KBM-7 (cell line): ENCODE measurements around the gene UTP15.

ENCODE experiments used
- DNase-seq: peaks from one replicate; pipeline ENCODE4 v3.0.0-alpha.2; 2015
- in situ Hi-C: fragments of 300-500 bp; cut with MboI; formaldehyde crosslinking; loops from 2 replicates; pipeline ENCODE4 v1.14.3; 2020; ENCODE audit warnings: low sequenced_read_pairs, low pct_unique_long_range_greater_than_20kb, mixed read lengths

Gene UTP15

DNA sequence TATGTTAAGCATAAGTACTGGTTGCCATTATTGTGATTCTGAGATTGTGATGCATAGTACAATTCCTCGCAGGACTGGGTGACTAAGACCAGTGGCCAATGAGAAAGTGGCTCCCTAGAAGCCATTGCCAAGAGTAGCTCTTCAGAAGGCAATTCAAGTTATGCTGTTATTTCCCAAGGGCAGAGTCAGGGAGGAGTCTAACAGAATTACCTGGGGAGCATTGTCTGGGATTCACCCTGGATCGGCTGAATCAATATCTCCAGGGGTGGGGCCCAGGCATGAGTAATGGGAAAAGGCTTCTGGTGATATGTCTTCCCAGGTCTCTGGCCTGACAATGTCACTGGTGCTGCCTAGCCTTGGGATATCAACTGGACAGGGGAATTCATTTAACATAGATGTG lies 49.5 kb downstream of the UTP15 start:
- no peak for DNase-seq
- in situ Hi-C loops: no loop called here

DNA sequence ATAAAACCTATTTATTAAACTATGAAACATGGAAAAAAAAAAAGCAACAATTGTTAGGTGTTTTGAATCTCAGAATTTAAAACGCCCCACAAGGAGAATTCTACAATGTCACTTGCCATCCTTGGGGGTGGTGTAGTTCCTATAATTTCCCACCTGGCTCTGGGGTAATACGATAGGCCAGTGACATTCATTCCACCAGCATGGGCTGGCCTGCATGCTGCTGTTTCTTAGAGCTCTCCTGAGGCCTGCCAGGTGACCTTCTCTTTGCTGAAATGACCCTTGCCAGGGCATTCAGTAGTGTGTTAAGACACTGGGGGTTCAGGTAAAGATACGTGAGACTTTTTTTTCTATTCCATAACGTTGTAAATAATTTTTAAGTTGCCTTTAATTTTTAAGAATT lies 50.4 kb downstream of the UTP15 start:
- DNase-seq: no peak
- in situ Hi-C loops: no loop called here

DNA sequence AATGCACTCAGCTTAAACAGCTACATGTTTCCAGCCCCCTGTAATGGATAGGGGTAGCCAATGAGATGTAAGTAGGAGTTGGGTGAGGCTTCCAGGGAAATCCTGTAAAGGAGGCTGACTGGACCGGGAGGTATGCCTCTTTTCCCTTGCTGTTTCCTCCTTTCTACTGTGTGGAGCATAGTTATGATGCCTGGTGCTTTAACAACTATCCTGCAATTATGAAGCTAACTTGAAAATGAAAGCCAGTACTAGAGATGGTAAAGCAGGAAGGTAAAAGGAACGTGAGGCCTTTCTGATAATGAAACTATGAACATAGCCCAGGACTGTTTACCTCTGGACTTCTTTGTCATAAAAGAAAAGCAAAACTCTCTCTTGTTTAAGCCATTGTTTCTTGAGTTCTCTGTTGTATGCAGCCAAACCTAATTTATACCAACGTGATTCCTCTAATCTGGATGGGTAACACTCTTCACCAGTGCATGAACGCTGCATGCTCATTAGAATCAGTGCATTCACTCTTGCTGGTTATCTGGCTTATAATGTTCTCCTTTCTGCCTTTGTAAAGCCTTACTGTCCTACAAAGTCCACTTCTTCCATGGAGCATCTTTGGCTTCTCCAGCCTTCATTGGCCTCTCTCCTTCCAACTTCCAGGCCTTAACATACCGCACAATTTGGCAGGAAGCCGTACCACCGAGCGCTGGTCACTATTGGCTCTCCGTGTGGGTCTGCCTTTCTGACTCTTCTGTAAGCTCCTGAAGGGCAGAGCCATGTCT lies 52.2 kb downstream of the UTP15 start:
- DNase-seq: no peak

DNA sequence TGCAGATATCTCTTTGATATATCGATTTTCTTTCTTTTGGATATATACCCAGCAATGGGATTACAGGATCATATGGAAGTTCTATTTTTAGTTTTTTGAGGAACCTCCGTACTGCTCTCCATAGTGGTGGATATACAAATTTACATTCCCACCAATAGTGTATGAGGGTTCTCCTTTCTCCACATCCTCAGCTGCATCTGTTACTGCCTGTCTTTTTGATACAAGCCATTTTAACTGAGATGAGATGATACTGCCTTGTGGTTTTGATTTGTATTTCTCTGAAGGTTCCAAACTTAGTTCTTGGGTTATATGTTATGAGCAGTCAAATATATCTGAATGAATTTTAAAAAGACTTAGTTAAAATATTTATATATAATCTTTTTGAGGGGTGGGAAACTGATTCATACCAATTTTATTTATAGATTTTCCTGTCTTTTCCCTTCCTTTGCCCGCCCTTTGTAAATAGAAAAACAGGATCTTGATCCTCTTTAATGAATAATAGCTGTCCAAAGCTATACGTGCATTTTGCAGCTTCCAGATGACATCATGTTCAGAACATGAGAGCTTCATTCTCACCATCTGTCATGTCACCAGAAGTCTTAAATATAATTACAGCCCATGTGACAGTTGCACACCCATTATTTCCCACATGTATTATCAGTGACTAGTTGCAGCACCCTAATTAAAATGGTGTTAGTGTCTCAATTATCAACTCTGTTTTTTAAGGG lies 54.2 kb downstream of the UTP15 start:
- no peak for DNase-seq
- in situ Hi-C loops: no loop called here

More for the DNA sequence above, 52.2 kb downstream of the UTP15 start:
- in situ Hi-C loops: no loop called here

DNA sequence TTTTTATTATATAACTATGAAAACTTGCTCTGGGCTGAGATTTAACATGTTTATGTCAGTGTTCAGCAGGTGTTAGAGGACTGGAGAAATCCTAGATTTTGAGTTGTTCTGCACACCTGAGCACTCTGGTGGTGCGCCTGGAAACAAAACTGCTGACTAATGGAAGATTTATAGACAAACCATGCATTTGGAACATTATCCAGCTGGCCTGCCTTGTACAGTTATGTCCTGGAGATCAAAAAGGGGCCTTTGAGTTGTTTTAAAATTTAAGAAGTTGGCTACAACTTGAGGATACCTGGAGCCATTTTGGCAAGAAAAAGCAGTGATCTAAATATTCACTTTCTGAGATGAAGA lies 54.8 kb downstream of the UTP15 start:
- in situ Hi-C loops: no loop called here

DNA sequence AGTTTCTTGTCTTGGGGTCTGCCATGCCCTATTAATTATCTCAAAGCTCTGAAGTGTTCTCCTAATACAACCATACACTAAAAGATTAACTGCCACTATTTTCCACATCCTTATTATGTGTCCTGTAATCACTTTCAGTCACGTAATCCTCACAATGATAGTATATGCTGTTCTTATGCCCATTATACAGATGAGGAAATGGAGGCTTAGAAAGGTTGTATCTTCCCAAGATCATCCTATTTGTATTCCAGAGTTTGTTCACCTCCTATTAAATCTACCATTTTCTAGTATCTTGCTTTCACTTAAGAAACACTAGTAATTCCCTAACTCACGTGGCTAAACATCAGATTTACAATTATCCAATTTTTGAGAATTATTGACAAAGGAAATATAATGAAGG lies 57.5 kb downstream of the UTP15 start:
- DNase-seq: no peak
- in situ Hi-C loops: no loop called here

More for the DNA sequence above, 54.8 kb downstream of the UTP15 start:
- no peak for DNase-seq

DNA sequence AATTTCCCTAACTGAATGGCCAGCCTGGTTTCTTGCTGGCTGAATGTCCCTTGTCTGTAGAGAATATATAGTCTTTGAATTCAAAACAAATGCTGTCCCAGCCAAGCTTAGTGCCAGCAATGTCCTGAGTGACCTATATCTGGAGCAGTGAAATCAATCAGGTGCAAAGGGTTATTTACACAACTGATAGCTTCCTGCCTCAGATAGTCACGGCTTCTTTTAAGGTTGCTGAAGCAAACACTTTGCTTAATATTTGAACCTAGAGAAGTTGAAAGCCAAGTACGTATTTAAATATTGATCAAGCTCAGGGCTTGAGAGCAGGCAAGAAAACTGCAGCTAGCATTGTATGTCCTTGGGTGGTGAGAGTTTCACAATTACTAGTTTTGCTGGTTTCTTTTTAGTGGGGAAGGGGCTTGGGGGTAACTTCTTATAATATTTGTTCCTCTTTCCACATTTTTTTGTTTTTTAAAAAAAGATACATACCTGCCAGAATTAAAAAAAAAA lies 58.4 kb downstream of the UTP15 start:
- in situ Hi-C loops: no loop called here
- DNase-seq: no peak

DNA sequence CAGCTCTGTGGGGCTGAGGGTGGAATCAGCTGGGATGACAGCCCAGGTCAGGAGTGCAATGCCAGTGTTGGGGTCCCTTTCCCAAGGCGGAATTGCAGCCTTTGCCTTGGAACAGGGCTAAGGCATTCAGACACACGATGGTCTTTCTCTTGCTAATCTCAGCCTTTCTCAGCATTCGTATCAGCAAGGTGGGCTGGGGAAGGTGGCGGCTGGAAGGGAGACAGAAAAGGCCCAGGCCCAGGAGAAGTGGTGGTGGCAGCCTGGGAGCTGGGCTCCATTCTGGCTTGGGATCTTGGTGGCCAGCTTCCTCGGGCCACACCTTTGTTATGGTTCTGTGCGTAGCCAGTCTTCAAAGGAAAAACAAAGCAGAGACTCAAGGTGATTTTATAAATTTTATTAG lies 59.3 kb downstream of the UTP15 start:
- no peak for DNase-seq
- in situ Hi-C loops: no loop called here

DNA sequence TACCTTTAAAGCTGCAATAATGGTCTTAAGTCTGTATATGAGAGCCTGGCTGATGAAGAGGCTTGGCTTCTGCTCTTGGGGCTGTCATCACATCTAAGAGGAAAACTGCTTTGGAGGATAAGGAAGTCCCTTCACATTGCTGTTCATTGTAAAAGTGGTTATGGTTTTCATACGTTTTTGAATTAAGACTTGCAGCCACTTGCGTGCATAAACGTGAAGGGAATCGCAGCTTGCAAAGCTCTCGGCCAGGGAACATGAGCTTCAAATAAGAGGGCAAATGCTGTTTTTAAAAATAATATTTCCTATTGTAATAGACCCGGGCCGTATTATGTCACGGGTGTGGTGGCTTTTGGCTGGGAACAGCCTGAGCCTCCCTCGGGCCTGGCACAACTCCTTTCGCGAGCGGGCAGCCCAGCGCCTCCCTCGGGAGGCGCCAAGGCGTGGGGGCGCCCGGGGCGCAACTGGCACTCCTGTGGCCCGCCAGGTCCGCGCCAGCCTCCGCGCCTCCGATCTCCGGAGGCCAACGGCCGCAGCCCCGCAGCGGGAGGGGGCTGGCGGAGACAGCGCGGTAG lies 59.9 kb downstream of the UTP15 start:
- in situ Hi-C loops: no loop called here
- peak; percentile 11 for DNase-seq

DNA sequence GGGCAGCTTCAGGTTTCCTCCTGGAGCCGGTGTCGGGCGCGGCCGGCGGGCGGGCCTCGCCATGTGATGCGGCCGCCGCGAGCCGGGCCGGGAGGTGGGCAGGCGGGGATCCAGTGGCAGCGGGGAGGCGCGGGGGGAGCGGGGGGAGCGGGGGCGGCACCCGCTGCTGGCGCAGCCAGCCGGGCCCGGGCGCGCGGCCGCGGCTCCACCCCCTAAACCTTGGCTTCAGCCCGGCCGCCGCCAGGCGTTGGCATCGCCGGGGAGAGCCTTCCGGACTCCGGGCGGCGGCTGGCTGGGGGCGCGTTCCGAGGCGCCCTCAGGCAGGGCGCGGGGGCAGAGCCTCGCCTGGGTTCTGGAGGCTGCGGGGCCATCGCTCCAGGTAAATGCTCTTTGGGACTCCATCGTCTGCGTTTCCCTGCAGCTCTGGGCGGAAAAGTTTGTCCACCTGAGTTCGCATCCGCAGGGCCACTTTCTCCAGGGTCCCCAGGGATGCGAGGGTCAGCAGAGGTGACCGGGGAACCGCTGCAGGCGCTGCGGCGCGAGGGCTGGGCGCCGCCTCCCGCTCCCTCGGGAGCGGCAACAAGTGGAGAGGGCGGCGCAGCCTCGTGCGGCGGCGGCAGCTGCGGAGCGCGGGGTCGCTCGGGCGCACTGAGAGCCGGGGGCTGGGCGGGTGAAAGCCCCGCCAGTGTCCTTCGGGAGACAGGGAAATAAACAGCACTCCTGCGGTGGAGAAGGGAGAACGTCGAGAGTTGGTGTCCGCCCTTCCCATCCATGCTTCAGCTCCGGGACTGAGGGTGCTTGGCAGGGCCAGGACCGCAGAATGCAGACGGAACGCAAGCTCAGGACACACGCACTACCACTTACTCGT lies 60.6 kb downstream of the UTP15 start, which contains the start of gene ARHGEF28:
ARHGEF28 (plus strand) TSS at position 253 of the 868 bp plus-strand sequence. CDS start 58,656 bp downstream, outside the sequence.
- peak; percentile 5 for DNase-seq
- in situ Hi-C loops: no loop called here

DNA sequence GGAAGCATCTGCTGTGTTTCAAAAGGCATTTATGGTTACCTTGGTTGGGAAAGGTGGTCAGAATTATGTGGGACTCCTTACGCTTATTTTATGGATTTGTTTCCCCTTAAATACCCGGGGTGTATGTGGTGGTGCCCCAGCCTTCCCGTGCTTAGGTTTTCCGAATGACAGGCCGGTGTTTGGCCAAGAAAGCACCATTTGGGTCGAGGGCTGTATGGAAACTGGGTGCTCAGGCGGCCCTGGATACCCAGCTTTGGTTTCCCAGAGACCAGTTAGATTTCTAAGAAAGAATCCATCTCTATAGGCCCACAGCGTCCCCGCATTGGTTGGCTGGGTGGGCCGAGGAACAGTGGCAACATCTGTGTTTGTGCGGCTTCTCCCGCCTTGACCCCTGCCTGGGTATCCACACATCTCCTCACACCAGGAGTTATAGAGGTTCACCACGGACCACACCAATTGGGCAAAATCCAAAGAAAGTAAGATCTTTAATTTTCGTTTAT lies 61.3 kb downstream of the UTP15 start:
- in situ Hi-C loops: no loop called here
- no peak for DNase-seq

DNA sequence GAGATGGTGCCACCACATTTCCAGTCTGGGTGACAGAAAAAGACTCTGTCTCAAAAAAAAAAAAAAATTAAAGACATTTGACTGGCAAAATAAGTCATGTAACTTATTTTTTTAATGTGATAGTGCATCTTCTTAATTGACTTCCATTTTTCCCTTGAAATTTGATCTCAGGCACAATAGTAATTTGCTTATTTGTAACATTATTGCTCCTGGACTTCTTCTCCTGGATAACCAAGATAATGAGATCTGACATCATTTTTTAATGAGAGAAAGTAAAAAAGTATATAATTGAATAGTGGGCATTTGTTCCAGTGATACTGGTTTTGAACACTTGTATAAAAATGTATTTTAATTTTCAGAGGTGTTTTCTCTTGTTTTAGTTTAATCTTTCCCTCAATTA lies 63.9 kb downstream of the UTP15 start:
- DNase-seq: no peak
- in situ Hi-C loops: no loop called here

DNA sequence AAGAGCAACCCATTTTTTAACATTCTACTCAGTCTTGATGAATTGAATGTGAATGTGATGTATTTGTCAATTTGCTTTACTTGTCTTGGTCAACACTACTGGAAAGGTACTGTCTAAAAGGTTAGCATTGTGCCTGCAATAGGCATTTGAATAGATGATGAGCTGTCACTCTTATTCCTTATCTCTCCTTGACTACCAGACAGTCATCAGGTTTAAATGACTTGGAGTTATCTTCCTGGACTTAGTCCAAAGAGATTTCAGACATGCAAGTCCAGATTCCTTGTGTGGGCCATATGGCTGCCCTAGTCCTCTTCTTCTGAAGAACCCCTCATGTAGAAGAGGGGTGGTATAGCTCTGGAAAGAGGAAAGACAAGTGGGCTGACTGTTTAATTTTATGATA lies 65.2 kb downstream of the UTP15 start:
- DNase-seq: no peak
- in situ Hi-C loops: no loop called here

DNA sequence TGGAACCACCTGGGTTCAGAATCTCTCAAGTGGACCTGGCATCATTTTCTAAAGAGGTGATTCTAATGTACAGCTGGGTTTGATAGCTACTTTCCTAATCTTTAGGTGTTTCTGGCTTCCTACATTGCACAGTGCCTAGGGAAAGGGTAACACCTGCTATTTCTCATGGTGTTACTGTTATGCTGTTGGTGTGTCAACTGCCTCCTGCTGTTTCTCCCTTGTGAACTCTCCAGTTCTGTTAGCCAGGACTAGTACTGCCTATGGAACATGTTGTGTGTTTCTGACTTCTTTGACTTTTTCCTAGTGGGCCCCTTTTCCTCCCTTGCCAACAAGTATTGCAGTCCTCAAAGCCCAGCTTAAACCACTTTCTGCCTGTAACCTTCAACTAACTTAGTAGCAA lies 66.0 kb downstream of the UTP15 start:
- no peak for DNase-seq
- in situ Hi-C loops: no loop called here
